ENCODE data around the gene LYSET.

DNA sequence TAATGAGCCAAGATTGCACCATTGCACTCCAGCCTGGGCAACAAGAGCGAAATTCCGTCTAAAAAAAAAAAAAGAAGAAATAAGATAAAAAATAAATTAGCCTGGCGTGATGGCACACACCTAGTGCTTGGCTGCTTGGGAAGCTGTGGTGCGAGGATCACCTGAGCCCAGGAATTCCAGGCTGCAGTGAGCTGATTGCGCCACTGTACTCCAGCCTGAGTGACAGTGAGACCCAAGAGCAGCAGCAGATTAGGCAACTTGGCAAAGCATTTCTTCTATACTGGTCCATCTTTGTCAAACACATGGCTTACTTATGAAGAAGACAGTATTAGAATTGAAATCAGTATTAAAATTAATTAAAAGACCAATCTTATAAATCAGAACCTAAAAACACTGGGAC is 15.4 kb downstream of the LYSET start:
- TF ChIP-seq SMC3 (IDR thresholded peaks at IDR 0.05): no peak
- TF ChIP-seq, protein P1, sequence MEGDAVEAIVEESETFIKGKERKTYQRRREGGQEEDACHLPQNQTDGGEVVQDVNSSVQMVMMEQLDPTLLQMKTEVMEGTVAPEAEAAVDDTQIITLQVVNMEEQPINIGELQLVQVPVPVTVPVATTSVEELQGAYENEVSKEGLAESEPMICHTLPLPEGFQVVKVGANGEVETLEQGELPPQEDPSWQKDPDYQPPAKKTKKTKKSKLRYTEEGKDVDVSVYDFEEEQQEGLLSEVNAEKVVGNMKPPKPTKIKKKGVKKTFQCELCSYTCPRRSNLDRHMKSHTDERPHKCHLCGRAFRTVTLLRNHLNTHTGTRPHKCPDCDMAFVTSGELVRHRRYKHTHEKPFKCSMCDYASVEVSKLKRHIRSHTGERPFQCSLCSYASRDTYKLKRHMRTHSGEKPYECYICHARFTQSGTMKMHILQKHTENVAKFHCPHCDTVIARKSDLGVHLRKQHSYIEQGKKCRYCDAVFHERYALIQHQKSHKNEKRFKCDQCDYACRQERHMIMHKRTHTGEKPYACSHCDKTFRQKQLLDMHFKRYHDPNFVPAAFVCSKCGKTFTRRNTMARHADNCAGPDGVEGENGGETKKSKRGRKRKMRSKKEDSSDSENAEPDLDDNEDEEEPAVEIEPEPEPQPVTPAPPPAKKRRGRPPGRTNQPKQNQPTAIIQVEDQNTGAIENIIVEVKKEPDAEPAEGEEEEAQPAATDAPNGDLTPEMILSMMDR (IDR thresholded peaks at IDR 0.05): no peak
- TF ChIP-seq, protein P2, sequence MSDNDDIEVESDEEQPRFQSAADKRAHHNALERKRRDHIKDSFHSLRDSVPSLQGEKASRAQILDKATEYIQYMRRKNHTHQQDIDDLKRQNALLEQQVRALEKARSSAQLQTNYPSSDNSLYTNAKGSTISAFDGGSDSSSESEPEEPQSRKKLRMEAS (IDR thresholded peaks at IDR 0.05): no peak
- TF ChIP-seq, protein P3, sequence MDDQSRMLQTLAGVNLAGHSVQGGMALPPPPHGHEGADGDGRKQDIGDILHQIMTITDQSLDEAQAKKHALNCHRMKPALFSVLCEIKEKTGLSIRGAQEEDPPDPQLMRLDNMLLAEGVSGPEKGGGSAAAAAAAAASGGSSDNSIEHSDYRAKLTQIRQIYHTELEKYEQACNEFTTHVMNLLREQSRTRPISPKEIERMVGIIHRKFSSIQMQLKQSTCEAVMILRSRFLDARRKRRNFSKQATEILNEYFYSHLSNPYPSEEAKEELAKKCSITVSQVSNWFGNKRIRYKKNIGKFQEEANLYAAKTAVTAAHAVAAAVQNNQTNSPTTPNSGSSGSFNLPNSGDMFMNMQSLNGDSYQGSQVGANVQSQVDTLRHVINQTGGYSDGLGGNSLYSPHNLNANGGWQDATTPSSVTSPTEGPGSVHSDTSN (IDR thresholded peaks at IDR 0.05): no peak
